ENCODE results near the gene ZNF536.

Gene ZNF536

DNA sequence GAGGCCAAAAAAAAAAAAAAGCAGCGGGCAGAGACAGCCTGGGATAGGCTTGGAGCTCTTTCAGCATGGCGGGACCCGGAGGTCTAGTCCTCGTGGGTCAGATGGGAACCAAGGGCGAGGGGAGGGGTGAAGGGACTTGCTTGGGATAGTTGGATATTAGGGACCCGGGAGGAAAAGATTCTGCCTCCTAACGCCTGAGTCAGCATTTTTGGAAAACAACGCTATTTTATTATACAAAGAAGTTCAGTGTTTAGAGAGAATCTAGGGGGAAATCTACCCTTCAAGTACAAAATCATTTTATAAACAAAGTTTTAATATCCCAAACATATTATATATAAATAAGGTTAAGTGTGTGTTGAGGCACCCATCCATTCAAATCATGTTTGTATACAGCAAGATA is 156.7 kb downstream of the ZNF536 start:
- DNase-seq (ENCODE audit: low read depth in 2 of 2) = no peak

DNA sequence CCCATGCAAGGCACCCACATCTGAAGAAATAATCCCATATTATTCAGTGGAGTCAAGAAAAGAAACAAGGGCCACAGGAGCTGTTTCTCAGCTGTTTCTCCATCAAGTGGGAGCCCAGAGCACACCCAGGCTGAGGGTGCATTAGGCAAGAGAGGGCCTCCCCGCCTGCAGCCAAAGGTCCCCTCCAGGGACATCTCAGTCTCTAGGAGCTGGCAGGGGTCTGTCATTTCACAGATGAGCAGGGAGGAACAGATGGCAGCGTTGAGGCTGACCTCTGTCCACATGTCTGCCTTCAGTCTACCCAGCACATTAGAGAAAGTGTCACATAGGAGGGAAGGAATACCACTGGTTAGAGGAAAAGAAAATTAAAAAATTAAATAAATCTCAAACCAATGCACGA is 157.7 kb downstream of the ZNF536 start:
- DNase-seq (ENCODE audit: low read depth in 2 of 2) = no peak

DNA sequence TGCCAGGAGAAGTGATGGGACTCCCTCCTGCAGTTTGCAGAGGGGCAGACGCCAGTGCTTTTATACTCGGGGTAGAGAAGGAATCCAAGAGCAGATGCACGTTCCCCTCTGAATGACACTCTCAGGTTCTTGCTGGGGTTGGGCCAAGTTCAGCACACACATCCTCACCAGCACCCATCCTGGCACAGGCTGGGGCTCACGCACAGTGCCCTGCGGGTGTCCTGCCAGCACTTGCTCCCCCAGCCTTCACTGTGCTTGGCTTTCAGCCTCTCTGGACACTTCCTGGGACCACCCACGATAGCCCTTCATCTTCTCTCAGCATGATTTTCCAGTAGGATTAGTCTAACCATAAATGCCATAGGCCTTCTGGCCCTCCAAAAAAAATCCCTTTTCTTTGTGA is 158.6 kb downstream of the ZNF536 start:
- no peak for DNase-seq (ENCODE audit: low read depth in 2 of 2)

DNA sequence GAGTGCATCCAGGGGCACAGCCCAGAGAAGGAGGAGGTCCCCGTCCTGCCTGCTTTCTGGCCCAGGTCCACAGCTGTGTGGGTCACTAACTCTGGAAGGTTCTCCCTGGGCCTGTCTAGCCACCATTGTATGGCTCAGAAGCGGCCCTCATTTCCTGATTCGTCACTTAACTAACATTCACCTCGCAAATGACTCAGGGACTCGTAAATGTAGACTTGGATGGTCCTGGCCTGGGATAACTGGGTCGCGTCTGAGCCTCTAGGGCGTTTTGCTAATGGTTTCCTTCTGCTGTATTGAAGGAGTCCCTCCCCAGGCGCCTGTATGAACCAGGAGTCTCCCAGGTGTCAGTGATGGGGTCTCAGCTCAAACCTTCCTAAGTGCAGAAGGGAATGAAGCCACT is 162.8 kb downstream of the ZNF536 start:
- no peak for DNase-seq (ENCODE audit: low read depth in 2 of 2)

DNA sequence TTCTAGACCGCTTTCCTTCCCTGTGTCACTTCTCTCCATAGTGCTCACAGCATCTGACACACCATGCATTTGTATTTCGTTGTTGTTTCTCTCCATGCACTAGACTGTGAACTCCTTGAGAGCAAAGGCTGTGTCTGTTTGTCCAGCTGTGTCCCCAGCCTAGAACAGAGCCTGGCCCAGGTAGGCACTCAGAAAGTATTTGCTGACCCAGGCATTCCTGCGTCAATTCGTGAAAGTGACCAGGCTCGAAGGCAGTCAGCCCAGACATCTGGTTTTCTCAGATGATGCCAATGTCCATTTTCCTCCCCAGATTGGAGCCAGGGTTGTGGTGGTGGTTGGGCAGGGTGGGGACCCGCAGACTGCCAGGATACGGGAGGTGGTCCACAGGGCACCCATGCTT is 164.8 kb downstream of the ZNF536 start:
- no peak for DNase-seq (ENCODE audit: low read depth in 2 of 2)

DNA sequence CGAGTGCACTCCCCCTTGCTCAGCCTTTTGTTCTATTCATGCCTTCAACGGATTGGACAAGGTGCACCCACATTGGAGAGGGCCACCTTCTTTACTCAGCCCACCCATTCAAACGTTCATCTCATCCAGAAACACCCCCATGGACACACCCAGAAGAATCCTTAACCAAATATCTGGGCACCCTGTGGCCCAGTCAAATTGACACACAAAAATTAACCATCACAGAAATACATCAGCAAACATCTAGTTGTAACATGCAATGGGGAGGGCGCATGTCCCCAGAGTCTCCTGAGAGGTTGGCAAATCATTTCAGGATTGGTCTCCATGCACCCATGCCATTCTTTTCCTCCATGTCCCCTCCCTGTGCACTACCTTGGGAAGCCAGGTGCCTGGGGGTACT is 167.1 kb downstream of the ZNF536 start:
- DNase-seq (ENCODE audit: low read depth in 2 of 2) = no peak

DNA sequence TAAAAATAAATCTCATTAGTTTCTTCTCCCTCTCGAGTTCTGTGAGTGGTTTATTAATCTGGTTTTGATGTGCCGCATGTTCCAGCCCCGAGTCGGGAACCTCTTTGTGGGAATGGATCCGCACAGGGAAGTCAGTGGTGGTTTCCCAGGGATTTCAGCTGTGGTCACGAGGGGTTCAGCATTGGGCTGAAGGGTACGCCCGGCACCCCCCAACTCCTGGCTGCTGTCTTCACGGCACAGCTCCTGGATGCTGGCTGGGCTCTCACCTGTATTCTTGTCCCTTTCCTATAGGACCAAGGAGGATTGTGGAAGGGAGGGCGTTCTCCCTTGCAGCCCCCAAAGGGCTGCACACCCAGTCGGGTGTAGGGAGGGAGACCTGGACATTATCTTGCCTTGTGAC is 167.8 kb downstream of the ZNF536 start:
- no peak for DNase-seq (ENCODE audit: low read depth in 2 of 2)

DNA sequence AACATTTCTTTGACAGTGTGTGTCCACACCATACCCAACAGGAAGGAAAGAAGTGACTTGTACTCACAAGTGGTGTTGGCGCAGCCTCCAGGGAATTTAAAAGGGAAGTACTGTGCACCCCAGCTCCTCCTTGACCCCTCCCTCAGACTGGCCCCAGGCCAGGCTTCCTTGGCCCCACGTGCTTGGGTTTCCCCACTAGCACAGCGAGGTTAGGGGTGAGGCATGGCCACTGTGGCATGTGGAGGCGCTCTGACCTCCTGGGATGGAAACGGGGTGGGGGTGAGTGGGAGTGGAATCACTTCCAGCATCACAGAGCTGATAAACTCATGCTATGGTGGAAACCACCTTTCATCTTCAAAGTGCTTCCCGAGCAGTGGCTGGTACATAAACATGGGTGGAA is 168.6 kb downstream of the ZNF536 start:
- no peak for DNase-seq (ENCODE audit: low read depth in 2 of 2)

DNA sequence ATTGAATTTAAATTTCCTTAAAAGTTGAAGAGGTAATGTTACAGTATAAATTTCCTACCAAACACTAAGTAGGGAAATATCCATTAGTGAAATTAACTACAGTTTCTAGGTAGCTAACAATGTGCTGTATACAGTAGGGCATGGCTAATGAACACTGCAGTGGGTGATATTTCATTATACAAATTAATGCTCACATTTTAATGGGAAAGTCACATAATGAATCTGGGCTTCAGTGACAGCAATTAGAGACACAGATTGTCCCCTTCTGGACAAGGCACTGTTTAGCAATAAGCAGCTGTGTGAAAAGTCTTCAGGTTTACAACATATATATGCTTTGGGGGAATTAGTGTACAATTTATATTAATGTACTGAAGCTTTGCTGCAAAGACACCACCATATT is 169.4 kb downstream of the ZNF536 start:
- no peak for DNase-seq (ENCODE audit: low read depth in 2 of 2)

DNA sequence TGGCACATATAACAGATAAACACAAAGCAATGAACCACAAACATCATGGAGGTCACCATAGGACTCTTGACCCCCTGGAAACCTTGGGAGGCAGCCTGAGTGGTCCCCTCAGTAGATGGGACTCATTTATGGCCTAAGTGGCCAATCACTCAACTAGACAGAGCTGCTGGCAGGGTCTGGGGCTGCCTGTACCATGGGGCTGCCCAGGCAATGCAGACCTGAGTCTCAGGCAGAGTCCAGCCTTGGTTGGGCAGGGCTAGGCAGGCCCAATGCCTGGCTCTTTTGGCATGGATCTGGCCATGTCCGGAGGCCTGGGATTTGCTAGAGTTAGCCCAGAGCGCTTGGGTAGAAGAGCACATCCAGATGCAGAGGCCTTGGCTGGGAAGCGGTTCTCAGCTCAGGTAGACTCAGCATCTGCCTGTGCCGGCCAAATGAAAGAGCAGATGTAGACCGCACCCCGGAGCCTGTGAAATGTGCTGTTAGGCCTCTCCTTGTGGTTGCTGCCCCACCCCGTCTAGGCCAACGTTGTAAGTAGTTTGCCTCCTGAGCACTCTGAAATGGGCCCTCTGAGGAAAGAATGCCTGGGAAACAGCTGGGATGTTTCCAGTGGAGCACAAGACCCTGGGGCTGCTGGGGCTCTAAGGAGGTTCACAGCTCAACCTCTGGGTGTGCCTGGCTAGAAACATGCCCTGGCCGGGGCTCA is 171.2 kb downstream of the ZNF536 start:
- DNase-seq (ENCODE audit: low read depth in 2 of 2) = no peak

DNA sequence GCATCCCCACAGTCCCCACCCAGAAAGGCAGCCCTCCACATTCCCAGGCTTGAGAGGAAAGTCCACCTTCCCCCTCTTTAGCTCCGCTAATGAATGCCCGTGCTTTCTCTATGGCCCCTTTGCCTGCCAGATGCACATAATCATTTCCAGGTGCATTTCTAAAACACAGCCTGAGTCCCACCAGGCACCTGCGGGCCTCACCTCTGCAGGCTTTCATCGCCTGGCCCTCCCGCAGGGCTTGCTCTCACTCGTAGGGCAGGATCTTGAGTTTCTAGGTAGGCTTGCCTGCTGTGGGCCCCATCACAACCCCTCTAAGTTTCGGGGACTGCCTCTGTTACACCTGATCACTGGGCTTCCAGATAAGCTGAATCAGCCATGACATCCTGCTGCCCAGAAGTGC is 173.6 kb downstream of the ZNF536 start:
- no peak for DNase-seq (ENCODE audit: low read depth in 2 of 2)

DNA sequence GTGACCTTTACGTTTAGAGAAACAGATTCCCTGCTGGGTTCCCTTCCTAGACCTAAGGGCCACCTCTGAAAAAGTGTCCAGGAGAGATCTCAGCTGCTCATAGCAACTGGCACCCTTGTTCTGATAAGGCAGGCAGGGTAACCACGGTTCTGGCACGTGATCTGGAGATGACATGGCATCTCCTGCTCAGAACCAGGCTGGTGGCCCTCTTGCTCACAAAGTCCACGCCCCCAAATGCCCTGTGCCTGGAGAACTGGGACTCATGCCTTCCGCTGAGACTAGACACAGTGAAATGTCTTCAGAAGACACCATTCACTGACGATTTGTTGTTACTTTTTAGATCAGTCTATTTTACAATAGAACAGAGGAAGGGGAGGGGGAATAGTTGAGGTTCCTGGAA is 174.1 kb downstream of the ZNF536 start:
- DNase-seq (ENCODE audit: low read depth in 2 of 2) = no peak

DNA sequence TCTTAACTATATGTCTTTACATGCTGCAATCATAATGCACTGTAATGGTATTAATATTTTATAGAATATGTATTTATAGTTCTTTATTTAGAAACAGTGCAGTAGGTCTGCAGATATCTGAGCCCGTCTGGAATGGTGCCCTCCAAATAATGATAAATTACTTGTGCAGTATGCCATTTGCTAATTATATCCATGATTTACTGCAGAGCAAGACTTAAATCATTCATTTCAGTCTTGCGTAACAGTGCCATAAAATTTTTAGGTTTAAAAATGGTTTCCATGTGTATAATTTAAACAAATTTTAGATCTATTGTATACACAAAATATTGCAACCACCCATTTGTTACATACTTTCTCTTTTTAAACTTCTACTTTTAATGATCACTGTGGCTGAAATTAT is 175.1 kb downstream of the ZNF536 start:
- DNase-seq (ENCODE audit: low read depth in 2 of 2) = no peak

DNA sequence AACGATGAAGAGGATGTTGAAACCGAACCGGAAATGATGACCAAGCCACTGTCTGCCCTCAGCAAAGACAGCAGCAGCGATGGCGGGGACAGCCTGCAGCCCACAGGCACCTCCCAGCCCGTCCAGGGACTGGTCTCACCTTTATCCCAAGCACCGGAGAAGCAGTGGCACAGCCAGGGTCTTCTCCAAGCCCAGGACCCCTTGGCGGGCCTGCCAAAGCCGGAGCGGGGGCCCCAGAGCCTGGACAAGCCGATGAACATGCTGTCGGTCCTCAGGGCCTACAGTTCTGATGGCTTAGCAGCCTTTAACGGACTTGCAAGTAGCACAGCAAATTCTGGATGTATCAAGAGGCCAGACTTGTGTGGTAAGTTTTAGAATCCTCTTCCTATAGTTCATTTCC is 177.0 kb downstream of the ZNF536 start:
- DNase-seq (ENCODE audit: low read depth in 2 of 2) = no peak

DNA sequence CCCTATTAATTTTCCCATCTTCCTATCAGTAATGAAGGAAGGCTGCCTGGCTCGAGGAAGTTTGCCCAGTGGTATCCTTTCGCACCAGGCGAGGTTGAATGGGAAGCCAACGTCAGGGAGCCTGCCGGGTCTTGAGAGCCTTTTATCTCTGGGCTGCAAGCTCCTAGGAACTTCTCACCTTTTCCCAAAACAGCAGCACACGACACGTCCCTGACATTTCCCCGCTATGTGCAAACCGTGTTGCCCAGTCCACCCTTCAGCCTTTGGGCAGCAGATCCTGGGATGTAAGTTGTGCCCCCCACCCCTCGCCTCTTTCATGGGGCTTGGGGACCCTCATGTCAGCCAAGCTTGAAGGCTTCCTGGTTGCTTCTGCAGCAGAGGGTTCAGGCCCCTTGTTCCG is 179.1 kb downstream of the ZNF536 start:
- DNase-seq (ENCODE audit: low read depth in 2 of 2) = no peak

DNA sequence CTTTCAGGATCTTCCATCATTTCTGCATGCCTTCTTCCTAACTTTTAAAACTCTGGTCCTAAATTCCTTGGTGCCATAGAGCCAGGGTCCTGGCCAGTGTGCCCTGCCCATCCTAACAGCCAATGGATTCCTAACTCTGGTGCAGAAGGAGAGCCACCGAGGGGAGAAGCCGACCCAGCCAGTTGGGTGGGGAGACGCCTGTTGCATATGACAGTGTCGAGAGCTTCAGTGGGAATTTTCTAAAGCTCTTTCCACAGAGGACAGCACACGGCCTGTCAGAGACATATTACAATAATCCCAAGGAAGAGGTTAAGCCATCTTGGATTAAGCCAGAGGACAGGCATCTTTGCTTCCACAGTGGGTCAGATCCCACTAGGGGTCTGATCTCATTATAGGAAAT is 180.4 kb downstream of the ZNF536 start:
- no peak for DNase-seq (ENCODE audit: low read depth in 2 of 2)

DNA sequence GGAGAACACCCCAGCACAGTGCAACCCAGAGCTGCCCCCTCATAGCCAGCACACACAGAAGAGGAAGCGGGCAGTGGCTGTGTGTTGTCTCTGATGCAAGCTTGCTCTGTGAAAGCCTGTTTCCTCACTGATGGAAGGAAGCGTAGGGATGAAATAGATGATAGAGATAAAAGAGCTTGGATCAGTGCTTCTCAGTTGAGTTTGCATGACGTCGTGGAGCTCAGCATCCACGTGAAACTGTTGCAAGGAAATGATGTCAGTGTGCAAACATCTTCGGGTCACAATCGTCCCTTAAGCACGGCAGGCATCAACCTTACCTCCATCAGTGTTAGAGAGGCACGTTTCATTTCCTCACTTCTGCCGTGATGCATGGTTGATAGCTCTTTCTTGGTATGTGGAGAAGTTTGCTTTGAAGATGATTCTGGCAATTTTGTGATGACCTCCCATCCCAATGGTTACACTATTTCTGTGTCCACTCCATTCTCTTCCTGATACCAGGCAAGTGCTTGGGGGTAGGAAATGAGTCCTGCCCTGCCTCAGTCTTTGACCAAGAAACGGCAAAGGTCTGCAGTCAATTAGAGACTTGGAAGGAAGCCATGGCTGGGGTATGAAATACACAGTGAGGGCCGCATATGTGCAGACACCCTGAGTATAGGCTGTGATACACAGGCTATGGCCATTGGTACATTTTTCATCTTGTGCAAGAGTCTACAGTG is 183.0 kb downstream of the ZNF536 start:
- no peak for DNase-seq (ENCODE audit: low read depth in 2 of 2)

DNA sequence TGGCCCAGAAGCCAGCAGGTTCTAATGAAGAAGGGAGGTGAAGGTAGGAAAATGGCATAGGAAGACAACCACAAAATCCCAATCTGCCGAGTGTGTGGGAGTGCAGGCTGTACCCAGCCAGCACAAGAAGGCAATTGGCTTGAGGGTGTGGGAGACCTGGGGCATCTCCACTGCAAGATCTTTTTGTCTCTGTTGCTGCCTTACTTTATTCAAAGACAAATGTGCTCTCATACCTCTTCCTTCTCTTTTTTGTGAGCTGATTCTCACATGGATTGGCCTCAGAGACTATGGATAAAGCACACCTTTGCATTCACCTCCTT is 183.6 kb downstream of the ZNF536 start:
- no peak for DNase-seq (ENCODE audit: low read depth in 2 of 2)

DNA sequence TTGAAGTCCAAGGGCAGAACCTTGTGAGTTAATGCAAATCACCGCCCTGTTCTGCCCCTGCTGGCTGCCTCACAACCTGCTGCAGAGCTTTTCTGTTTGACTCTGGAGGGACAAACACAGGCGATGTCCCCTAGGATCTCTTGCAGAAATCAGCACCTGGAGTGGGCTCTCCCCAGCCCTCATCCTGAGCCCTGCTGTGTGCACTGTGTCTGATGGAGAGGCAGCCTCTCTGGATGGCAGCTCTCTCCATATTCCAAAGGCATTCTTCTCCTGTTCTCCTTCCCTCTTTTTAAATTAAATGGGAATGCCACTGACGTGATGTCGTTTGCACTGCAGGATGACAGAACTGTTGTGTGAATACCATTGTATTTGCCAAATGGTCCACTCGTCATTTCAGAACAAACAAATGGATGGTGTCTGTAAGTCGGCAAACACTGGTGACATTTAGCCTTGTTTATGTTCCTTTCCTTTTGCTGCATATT is 184.1 kb downstream of the ZNF536 start:
- DNase-seq (ENCODE audit: low read depth in 2 of 2) = no peak

DNA sequence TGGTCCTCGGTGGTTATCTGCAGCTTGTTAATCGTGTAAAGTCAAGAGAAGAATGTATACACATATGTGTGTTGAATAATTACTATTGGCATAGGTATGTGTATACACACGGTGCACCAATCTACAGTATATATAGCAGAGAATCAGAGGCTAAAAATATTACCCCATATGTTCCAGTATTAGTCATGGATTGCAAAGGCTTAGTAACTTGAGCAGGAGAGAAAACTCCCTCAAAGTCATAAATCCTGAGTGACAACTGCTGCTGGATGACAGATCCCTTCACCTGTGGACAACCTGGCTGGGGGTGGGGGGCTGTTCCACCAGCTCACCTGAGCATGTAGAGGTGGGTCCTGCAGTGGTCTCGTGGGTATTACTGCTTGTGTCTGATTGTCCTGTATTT is 185.0 kb downstream of the ZNF536 start:
- DNase-seq (ENCODE audit: low read depth in 2 of 2) = no peak

DNA sequence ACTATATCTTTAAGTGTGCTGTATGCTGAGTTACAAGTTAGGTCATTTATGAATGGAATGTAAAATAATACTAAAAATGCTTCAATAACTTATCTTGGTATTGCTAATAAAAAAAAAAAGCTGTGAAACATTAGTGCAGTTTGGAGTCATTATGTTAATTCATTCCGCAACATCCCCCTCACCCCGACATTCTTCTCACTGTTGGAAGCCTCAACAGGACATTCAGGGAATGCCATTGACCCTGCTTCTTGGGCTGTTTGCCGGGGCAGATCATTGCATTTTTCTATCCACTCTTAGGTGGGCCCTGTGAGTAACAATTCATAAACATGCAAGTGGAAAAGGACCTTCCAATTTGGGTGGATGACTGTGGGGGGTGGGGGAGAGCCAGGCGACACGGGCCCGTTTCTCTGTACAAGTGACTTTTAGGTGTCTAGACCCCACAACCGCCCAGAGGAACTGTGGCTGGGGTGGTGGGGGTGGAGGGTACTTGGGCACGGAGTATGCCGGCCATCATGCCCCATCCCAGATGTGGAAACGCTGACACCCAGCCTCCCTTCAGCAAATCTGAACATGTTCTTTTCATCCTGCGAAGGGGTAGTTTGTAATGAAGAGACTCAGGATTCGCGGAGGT is 185.9 kb downstream of the ZNF536 start:
- DNase-seq (ENCODE audit: low read depth in 2 of 2) = no peak

DNA sequence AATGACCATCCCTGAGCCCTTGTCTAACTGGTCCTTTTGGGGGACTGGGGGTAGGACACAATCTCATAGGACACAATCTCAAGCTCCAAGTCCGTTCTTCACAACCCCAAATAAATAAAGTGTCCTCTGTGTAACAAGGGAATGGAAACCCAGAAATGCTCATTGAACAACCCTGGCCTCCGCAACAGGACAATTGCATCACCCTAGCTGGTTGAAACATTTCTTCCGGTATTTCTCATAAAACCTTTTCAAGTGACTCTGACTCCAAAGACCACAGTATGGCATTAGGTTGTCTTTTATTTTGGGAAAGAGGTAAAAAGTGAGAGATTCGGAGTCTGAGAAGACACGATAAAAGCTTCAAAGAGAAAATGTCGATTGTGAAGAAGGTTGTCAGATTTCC is 186.6 kb downstream of the ZNF536 start:
- no peak for DNase-seq (ENCODE audit: low read depth in 2 of 2)

DNA sequence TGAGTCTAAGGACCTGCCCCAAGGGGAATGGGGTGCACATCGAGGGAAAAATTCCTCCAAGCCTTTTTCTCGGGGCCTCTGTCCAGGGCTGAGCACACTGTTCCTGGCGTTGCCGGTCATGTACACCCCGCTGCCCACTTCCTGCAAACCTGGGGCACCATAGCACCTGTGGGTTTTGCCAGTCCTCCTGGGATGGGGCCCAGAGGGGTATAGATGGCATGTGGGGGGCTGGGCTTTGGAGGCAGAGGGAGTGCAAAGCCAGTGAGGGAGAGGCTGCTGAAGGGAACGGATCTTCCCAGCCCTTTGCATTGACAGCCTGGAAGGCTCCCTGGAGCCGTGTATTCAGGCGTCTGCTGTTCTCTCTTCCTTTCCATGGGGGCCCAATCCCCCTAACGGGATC is 187.3 kb downstream of the ZNF536 start:
- no peak for DNase-seq (ENCODE audit: low read depth in 2 of 2)
